Hypothalamus (tissue), 51 donors: ENCODE measurements around the gene CYP11A1.
"Not testable (repeated sequence)": the region's sequence is repeated elsewhere in the genome, so short reads cannot be mapped to it uniquely, and the experiment has no call there.

Experiments
- DNase-seq, 51 donors: peaks; one replicate each; lab custom pipeline; 2025; lab: John Stamatoyannopoulos, UW

Gene CYP11A1

GRCh38 chr15:74400915-74401757 lies 33.7 kb upstream of the CYP11A1 start:
- no peak for DNase-seq

DNA sequence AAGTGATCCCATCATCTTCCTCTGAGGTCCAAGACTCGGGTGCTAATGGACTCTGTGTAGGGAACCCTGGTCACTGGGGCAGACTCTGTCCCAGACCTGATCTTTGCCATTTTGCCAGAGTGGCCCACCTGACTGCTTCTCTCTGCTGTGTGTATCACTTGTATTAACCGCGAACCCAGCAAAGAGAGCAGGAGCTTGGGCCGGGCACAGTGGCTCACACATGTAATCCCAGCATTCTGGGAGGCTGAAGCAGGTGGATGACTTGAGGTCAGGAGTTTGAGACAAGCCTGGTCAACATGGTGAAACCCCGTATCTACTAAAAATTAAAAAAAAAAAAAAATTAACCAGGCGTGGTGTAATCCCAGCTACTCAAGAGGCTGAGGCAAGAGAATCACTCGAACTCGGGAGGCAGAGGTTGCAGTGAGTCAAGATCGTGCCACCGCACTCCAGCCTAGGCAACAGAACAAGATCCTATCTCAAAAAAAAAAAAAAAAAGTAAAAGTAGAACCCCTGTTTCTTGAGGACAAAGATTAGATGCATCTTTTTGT lies 32.9 kb upstream of the CYP11A1 start:
- no peak for DNase-seq

DNA sequence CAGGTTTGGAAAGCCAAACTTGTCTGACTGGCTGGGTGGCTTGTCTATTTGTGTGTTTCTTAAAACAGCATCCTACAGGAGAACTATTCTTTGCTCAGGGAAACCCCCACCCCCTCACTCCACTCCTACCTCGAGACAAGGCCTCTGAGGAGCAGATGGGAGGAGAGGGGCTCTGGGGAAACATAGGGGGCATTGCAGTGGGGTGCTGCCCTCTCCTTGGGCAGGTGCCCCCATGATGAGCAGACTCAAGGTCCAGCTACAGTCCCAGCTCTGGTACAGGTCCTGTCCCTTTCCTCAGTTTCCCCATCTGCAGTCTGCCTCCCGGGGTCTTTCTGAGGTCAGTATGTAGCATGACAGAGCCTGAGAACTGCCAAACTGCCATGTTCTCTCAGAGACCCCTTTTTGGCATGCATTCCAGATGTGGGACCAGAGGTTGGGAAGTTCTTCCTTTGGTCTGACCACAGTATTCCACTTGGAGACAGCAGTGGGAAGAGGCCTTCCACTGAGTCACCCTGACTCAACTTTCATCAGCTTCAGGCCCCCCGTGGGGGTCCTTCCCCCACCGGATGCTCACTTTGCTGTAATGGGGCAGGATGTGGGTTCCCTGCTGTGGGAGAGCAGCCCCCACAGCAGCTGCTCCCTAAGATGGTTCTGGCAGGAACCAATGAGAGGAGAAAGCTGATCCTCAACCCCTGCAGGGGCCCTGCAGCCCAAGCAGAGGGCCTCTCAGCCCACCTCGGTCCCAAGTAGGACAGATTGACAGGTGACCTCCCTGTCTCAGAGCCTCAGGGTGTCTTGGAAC lies 32.3 kb upstream of the CYP11A1 start:
- DNase-seq, result no peak

DNA sequence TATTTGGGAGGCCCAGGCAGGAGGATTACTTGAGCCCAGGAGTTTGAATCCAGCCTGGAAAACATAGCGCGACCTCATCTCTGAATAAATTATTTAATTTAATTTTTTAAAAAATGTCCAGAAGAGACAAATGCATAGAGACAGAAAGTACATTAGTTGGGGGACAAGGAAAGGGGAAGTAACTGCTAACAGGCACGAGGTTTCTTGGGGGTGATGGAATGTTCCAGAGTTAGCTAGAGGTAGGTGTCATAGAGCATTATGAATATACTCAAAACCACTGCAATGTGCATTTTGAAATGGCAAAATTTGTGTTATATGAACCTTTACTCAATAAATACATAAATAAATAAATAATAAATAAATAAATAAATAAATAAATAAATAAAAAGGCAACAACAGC lies 31.7 kb upstream of the CYP11A1 start:
- no peak for DNase-seq

GRCh38 chr15:74398183-74398582 lies 30.7 kb upstream of the CYP11A1 start:
- DNase-seq, result no peak

DNA sequence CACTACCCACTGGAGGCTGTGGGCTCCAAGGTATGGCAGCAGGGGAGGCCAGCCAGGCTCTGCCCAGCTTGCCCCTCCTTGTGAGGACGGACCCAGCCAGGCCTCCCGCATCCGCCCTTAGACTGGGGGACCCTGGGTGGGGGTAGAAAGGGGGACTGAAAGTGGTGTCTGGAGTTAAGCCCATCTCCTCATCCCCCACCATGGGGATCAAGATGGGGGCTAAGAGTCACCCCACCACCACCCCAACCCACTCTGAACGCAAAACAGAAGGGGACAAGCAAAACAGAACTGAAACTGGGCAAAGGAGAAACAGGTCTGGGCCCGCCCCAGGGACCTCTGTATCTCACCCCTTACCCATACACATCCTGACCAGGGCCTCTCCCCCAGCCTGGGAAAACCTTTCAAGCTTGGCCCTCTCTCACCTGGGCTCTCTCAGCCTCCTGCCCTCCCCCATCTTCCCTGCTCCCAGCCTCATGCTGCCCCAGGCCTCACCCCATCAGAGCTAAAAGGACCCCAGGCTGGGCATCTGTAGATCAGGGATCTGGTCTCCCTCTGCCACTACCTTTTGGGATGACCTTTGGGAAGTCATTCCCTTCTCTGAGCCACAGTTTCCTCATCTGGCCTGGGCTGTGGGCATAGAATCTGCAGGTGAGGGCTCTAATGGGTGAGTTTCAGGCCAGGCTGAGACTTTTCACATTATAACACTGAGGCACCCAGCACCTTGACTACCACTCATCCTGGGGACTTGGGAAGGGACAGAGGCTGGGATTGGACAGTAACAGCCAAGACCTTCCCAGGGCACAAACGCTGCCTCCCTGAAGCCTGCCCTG lies 30.0 kb upstream of the CYP11A1 start:
- no peak for DNase-seq

GRCh38 chr15:74396445-74397238 lies 29.2 kb upstream of the CYP11A1 start:
- DNase-seq, result peak in 8 of 51 donors; percentile 16 to 44 (median 30)

DNA sequence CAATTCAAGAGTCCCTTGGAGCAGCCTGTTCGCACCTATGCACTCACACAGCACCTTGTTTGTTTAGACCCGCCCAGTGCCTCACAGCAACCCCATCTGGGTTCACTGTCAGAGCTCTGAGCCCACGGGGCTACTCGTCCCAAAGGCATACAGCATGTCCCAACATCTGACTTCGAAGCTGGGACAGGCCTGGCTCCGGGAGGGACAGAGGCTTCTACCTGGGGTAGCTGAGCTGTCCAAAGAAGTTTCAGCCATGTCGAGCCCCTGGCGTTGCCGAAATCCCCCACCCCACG lies 28.6 kb upstream of the CYP11A1 start:
- DNase-seq, result no peak

DNA sequence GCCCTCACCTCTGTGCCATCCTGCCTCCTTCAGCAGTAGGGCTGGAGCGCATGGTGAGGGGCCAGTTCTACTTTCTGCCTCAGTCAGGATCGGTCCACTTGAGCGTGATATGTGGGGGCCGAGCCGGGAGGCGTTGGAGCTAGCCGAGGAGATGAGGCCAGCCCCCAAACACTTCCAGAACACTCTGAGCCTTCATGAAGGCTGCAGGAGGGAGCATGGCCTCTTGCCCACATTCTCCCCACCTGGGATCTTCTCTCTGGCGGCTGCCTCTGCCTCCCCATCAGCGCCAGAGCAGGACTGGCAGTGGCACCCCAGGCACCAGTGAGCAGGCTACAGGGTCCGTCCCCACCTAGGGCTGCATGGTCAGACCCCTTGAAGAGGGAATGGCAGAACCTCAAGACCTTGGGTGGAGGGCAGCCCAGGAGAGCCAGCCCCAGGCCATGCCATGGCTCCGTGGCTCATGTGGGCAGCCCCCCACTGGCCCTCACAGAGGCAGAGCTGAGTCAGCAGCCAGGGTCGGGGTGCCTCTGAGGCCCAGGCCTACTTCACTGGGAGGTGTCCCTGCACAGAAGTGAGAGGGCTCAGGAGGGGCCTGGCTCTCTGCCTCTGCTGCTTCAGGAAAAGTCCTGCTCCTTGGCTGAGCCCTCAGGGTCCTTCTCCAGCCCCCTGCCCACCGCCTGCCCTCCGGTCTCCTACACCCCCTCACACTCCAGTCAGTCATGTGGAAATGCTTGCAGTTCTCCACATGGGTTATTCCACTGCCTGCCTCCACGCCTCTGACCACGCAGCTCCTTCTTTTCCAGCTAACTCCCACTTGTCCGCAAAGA lies 28.1 kb upstream of the CYP11A1 start:
- no peak for DNase-seq

GRCh38 chr15:74394090-74394846 lies 26.8 kb upstream of the CYP11A1 start:
- no peak for DNase-seq

GRCh38 chr15:74393423-74393822 lies 26.0 kb upstream of the CYP11A1 start:
- DNase-seq, result no peak

- no peak for DNase-seq
Observed at GRCh38 chr15:74392902-74393301, 25.5 kb upstream of the CYP11A1 start.

DNA sequence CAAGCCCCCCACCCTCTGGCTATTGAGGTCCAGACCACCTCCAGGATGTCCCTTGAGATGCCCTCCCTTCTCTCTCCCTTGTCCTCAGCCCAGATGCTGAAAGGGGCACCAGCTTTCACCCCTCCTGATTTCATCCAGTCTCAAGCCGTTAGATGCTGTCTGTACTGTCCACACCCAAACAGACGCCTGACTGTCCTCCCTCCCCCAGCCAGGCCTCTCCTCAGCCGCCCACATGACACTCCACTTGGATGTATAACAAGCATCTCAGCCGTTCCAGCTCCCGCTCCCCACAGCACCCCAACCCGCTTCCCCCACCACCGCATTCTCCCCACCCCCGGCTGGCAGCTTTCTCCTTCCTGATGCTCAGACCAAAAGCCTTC lies 25.0 kb upstream of the CYP11A1 start:
- peak in 28 of 51 donors; percentile 4 to 66 (median 28) for DNase-seq

DNA sequence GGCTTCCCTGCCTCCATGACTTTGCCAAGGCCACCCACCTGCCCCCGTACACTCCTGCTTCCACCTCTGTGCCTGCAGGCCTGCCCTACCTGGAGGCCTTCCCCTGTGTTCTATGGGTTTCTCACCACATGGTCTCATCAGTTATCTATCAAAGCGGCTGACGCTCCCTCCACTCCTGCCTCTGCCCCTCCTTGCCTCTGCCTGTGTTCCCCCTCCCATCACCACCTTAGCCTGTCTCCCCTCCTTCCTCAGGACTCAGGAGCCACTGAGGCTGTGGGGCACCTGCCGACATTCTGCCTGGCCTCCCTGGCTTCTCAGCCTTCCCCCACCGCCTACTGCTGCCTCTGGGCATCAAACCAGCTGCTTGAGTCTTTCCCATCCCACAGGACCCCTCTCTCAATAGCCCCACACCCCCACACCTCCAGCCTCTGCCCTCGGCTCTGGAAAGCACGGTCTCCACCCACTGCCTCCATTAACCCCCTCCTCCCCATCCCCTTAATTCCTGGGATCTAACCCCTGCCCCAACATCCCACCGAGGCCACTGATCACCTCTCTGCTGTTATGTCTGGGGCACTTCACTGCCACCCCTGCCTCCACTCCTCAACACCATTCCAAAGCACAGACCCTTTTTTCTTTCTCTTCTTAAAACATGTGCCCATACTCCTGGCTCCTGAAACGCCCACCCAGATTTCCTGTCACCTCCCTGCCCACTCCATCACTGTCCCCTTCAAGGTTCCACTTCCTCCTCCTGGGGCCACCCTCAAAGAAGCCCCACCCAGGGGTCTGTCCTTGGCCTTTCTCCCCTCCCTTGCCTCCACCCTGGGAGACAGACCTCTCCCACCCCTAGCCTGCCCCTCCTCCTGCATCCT lies 24.4 kb upstream of the CYP11A1 start:
- DNase-seq, result no peak

DNA sequence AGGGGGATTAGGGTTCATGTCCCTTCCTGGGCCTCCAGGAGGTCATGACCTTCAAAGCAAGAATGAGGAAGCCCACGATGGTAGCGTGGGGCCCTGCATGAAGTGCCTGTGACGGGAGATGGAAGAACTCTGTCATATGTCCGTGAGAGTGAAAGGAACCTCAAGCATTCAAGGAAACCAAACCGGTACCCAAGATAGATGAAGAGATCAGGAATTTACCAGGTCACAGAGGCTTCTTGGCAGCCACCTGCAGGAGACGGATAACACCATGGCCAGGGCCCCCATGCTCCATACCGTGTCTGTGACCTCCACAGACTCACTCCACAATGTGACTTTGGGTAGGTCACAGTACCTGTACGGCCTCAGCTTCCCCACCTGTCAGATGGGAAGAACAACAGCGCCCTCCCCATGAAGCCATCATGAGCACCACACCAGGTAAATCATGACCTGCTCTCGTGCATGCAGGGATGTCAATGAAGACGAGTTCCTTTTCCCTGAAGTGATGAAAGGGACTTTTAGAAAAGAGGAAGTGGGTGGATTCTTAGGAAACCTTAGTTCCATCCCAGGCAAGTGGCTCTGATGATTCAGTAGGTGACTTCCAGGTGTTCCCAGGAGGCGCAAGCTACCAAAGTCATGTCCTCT lies 23.3 kb upstream of the CYP11A1 start:
- DNase-seq, result no peak

GRCh38 chr15:74390049-74390646 lies 22.7 kb upstream of the CYP11A1 start:
- DNase-seq, result not testable (repeated sequence)
